GM19324 (cell line): ENCODE results near the gene PGP.

Source experiments
- ATAC-seq: cut with Tn5 transposase; IDR thresholded peaks from one replicate; pipeline ENCODE4 v1.9.1; 2021; ENCODE audit warnings: mild to moderate bottlenecking, moderate library complexity; ENCODE audit not compliant: unreplicated experiment, low FRiP score

Gene PGP

DNA sequence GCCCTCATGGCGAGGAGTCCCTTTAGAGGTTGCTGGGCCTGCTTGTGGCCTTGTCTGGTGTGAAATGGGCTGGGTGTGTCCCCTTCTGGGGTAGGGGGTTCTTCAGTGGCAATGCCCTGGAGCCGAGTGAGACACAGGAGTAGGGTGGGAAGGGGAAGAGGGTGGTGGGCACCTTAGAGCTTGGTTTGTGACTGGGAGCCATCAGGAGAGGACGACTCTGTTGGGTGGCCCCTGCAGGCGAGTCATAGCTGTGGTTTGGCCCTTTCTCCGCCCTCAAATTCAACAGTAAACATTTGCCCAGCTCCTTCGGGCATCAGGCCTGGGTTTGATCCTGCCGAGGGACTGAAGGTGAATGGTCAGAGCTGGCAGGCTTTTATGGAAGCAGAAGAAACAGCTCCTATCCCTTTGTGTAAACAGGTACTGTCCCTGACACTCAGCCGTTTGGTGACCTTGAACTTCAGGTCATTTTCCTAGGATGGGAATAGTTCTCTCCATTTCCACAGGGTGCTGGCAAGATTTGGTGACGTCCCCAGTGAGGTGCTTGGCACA is 11.7 kb upstream of the PGP start:
- ATAC-seq: no peak

DNA sequence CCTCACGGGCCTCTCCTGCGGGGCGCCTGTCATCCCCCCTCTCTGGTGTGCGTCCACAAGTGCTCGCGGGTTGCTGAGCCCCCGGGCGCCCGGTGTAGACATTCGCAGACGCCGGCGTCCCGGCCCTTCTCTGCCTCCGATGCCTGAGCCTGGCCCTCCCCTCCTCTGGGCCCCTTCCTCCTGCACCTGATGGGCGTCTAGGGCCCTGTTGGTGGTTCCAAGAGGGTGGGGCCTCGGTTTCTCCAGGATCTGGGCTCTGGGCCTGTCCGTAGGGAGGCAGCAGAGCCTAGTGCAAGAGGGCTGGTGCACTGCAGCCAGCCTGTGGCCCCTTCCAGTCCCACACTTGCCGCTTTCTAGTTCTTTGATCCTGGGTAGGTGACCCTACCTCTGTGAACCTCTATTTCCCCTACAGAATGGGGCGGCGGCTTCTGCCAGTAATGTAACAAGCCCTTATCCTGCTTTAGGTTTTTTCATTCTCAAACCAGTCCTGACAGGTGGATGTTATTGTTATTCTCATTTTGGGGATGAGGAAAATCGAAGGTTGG is 9.4 kb upstream of the PGP start:
- ATAC-seq: peak; percentile 19

DNA sequence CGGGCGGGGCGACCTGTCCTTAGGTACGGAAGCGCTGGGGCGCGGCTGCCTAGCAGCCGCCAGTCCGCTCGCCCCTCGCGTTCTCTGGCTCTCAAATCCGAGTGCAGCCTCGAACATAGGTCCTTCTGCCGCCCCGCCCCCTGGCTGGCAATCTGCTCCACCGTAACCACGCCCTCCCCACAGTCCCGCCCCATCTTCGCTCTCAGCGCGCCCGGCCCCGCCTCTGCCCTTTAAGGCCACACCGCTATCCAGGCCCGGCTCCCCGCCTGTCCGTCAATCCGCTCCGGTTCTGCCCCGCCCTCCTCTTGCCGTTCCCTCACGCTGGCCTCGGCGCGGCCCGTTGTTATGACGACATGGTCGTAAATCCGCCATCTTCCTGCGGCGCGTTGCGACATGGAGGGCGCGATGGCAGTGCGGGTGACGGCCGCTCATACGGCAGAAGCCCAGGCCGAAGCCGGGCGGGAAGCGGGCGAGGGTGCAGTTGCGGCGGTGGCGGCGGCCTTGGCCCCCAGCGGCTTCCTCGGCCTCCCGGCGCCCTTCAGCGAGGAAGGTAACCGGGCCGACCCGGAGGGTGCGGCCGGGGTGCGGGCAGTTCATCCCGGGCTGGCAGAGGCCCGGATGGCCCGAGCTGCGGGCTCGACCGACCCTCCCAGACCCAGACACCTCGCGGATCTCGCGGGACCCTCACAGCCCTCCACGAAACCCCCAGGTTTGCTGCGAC is 8.7 kb upstream of the PGP start, which contains the start of gene E4F1:
Gene E4F1 (plus strand): TSS at position 371 of the 721 bp plus-strand sequence. CDS start 23 bp downstream, at position 394.
- peak; percentile 93 for ATAC-seq

DNA sequence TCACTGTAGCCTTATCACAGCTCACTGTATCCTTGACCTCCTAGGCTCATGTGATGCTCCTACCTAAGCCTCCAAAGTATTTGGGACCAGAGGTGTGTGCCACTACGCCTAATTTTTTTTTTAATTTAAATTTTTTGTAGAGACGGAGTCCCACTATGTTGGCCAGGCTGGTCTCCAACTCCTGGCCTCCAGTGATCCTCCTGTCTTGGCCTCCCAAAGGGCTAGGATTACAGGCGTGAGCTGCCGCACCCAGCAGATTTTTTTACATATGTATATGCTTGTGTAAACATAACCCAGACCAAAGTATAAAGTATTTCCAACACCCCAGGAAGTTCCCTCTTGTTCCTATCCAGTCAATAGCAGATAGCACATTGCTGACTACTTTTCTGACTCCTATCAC is 1.7 kb upstream of the PGP start:
- ATAC-seq: no peak

DNA sequence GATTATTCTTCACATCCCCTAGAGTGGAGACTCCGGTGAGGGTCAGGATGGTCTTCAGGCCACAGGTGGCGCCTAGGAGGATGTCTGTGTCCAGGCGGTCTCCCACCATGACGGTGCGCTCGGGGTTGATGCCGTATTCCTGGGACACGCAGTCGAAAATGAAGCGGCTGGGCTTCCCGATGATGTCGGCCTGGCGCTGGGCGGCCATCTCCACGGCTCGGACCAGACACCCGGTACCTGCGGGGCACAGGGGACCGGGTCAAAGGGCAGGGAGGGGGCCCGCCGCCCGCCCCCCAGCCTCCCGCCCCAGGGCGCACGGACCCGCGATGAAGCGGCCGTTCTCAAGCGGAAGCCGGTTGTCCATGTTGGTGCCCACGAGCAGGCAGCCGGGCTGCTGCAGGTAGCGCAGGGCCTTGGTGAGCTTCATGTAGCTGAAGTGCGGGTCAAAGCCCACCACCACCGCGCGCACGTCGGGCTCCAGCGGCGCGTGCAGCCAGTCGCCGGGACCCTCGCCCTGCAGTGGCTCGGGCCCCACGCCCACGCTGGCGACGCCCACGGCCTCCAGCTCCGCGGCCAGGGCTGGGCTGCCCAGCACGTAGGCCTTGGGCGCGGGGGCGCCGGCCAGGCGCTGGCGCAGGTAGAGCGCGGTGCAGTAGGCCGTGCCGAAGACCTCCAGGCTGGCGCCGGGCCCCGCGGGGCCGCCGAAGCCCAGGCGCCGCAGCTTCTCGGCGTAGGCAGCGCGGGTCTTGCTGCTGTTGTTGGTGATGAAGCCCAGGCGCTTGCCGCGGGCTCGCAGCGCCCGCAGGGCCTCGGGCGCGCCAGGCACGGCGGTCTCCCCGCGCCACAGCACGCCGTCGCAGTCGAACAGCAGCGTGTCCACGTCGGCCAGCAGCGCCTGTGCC is 572 bp downstream of the PGP start:
- ATAC-seq: peak; percentile 13

DNA sequence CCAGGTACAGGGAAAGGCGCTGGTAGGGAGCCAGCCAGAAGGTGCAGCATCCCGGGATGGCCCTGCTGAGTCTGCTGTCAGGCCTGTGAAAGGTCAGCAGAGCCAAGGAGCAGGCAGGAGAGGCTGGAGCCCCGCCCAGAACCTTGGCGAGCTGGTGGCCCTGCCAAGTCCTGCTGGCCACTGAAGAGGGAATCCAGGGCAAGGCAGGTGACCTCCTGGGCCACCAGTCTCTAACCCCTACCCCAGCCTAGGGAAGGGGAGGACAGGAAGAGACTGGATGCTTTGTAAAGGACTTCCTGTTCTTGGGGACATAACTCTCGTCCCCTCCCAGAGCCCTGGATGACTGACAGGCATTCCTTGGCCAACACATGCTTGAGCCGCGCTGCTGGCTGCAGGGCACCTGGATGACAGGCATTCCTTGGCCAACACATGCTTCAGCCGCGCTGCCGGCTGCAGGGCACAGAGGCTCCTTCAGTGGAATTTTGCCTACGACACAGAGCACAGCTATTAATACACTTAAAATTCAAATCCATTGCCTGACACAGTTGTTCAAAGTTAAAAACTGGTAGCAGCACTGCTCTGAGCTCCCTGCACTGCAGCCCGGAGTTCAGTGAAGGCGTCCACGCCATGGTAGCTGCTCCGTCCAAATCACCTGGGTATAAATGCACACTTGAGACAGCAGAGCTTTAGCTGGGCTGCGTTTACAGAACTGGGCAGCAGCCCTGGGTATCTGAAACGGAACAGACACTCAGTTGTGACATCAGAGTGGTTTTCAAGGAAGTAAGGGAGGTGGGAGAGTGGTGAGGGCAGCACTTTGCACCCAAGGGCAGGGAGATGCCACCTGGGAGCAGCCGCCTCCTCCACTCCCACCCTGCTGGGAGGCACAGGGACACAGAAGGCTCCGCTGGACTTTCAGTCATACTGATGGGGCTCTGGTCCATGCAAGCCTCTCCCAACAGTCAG is 2.0 kb downstream of the PGP start:
- ATAC-seq: no peak

DNA sequence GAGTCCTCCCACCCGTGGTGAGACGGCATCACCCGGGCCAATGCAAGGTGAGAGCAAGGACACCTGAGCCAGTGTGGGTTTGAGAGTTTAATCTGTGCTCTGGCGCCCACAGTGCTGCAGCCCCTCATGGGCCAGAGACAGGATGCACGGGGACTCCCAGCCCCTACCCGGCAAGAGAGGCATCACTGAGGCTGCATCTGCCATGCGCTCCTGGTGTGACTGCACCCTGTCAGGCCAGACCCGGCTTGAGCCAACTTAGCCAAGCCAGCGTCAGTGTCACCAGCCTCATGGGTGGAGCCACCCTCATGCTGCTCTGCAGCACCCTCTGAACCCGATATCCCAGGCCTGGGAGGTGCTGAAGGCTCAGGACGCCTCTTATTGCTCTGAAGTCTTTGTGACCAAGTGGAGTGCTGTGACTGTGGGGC is 2.7 kb downstream of the PGP start:
- ATAC-seq: no peak

DNA sequence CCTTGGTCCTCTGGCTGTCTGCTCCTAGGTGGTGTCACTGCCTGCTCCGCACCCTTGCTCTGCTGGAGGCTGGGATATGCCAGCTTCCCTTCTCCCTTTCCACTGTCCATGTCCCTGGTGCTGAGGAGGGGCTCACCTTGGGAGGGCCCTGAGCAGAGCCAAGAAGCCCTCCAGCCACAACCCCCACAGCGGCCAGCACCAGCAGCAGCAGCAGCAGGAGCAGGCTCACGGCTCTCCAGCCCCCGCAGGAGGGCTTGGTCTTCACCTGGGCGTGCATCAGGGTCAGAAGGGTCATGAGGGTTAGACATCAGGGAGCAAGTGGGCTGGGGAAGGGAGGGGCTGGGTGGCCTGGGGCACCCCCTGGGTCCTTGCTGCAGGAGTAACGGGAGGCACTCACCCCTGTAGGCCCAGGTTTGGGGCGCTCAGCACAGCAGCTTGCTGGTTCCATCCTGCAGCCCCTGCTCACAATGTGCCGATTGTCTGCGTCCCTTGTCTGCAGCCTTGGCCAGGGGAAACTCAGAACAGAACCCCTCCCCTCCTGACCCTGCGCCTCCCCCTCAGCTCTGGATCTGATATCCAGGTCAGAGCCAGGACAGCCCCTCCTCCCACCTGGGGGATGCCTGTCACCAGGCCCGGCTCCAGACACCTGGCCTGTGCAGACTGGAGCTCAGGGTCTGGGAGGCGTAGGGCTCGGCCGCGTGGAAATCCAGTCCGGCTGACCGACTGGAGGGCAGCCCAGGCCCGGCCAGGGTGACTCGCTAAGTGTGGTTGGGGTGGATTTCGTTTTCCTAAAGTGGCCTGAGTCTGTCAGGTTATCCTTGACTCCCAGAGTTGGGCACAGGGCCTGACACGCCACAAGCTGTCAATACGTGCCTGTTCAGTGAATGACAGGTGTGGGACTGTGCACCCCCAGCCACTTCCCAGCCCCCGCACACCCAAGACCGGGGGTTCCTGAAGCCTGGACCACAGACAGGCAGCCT is 4.0 kb downstream of the PGP start, which contains the start of gene BRICD5:
Gene BRICD5 (minus strand): TSS at position 478 of the 980 bp plus-strand sequence. CDS start 30 bp downstream, at position 448.
- ATAC-seq: no peak

DNA sequence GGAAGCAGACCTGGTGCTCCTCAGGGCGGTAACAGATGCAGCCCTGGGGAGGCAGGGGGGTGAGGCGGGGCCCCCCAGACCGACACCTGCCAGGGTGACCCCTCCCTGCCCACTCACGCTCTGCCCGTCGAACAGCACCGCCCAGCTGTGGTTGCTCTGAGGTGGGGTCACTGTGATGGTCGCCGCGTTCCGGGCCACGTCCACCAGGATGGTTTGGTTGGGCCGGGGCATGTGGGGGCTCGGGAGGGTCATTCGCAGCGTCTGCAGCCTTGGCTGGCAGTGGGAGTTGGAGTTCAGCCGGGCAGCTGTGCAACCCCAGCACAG is 4.7 kb downstream of the PGP start:
- no peak for ATAC-seq

DNA sequence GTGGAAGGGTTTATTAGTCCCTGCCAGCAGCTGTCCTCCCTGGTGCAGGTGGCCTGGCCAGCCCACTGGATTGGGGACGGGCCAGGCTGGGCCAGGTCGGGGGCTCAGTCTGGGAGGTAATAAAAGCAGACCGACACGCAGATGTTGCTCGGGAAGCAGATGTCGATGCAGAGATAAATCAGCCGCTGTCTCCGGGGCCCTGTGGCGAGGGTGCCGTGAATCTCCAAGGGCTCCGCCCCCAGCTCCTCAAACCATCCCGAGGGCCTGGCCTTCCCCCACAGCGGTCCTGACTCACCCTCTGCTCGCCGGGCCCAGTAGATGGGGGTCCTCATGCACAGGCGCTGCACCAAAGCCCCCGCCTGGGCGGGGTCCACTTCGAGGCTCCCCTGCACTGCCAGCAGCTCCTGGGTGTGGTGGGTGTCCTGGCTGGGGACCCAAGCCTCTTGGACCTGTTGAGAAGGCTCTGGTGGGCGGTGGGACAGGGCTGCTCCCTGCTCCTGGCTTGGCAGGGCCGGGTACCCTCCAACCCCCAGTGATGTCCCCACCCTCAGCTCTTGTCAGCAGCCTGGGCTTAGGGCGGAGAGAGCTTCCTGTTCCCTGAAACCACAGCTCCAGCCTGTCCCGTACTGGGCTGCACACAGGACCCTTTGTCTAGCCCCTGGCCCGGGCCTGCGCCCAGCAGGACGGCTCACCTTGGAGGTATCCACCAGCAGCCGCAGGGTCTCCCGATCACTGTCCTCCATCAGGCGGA is 5.2 kb downstream of the PGP start:
- no peak for ATAC-seq

DNA sequence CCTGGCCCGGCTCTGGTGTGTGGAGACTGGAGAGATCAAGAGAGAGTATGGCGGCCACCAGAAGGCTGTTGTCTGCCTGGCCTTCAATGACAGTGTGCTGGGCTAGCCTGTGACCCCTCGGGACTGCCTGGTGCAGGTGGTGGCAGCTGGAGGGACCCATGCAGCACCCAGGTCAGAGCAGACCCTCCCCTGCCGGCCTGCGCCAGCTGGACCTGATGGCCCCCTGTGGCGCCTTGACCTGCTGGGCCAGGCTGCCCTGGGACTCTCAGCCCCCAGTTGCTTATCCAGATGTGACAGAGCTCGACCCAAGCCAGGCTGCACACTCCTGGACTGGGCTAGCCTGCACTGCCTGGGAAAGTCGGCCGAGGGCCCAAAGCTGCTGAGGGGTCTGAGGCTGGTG is 5.9 kb downstream of the PGP start:
- no peak for ATAC-seq

DNA sequence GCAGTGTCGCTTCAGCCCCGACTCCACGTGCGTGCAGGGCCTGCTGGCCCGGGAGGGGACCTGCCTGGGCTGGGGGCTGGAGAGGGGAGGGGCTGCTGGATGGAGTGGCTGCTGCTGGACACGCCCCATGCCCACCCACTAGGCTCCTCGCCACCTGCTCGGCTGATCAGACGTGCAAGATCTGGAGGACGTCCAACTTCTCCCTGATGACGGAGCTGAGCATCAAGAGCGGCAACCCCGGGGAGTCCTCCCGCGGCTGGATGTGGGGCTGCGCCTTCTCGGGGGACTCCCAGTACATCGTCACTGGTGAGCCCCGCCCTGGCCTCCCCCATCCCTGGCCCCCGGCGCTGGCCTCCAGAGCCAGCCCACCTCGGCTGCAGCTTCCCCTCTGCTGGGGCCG is 6.3 kb downstream of the PGP start:
- ATAC-seq: no peak

DNA sequence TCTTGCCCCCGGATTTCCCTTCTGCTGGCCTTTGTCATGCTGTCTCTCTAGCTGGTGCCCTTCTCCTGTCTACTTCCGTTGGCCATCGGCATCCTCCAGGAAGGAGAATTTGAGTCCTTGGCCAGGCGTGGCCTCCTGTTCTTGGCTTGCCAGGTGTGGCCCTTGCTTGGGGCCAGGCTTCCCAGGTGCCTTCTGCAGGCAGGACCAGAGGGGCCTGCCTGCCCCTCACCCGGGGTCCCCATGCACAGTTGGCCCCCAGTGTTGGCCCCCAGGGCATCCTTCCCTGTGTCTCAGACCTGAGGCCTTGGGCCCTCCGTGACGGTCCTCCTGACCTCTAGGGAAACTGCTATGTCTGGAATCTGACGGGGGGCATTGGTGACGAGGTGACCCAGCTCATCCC is 6.8 kb downstream of the PGP start:
- ATAC-seq: no peak

DNA sequence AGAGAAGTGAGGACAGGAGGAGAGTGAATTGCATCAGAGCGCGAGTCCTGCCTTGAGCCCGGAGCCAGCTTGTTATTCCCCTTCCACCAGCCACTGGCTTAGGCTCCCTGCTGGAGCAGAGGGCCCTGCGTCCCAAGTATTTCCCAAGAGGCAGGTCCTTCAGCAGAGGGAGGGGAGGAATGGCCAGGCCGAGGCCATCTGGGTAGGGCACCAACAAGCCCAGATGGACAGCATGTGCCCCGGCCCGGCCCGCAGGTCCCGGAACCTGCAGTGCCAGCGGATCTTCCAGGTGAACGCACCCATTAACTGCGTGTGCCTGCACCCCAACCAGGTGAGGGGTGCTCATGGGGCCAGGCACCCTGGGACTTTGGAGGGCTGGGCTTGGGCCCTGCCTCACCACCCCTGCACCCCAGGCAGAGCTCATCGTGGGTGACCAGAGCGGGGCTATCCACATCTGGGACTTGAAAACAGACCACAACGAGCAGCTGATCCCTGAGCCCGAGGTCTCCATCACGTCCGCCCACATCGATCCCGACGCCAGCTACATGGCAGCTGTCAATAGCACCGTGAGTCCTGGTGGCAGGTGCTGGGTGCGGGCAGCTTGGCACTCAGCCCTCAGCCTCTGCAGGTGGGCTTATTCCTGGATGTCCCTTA is 7.7 kb downstream of the PGP start:
- ATAC-seq: no peak

DNA sequence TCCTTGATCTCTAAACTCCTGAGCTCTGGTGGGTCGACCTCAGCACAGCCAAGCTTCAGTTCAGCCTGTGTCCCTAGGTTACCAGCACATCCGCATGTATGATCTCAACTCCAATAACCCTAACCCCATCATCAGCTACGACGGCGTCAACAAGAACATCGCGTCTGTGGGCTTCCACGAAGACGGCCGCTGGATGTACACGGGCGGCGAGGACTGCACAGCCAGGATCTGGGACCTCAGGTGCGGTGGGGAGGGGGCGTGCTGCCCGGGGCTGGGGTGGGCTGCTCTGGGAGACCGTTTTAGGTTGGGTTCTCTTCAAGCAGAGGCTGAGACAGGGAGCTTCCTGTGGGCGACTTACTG is 8.2 kb downstream of the PGP start:
- no peak for ATAC-seq

DNA sequence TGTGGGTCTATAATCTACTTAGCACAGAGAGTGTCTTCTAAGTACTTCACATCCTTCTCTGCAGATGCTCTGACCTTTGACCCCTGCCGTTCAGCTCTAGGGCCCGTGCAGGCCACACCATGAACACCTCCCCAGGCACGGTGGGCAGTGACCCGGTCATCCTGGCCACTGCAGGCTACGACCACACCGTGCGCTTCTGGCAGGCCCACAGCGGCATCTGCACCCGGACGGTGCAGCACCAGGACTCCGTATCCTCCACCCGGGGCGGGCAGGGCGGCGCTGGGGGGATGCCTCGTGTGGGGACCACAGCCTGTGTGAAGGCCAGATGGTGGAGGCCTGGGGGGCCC is 8.7 kb downstream of the PGP start:
- no peak for ATAC-seq

DNA sequence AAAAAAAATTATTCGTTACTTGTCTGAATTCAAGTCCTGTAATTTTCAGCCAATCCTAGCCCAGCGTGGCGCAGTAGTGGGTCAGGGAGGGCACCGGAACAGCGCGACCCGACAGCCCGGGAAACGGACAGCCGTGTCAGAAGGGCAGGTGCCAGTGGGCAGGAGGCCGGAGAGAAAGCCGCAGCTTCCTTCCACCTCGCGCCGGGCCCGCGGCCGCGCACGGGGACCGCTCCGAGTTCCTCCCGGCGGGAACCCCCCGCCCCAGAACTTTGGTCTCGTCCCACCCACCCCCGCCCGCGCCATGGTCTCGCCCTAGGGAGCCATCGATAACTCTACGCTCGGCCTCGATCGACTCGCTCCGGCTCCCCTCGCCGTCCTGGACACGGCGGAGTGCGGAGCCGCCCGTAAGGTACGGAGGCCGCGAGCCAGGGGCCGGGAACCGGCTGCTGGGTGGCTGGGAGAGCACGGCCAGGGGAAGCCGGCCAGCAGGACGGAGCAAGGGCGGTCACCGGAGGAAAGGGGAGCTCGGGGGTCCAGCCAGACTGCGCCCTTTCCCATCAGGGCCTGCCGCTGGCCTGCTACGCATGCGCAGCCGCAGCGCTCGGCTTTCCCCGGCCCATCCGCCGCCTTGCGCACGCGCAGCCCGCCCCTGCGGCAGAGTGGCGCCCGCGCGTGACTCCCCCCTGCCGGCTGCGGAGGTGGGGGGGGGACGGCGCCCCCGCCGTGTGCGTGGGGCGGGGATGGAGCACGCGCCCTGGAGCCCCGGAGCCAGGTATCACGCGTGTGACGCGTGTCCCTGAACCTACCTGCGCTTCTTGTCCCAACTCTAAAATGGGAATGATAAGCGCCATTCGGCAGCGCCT is 9.3 kb downstream of the PGP start, which contains the start of gene MLST8:
Gene MLST8 (plus strand): TSS at position 351 of the 863 bp plus-strand sequence. CDS start 632 bp downstream, outside the sequence.
- ATAC-seq: peak; percentile 81
